HG03342 (cell line): ENCODE data around the gene MAP4K1.

ENCODE experiments used
- ATAC-seq: cut with Tn5 transposase; IDR thresholded peaks from one replicate; pipeline ENCODE4 v1.9.1; 2021; ENCODE audit warnings: mild to moderate bottlenecking, moderate library complexity; ENCODE audit not compliant: unreplicated experiment

MAP4K1 gene

GRCh38 chr19:38549061-38549460 is 68.7 kb downstream of the MAP4K1 start:
- no peak for ATAC-seq

GRCh38 chr19:38547421-38547820 is 70.3 kb downstream of the MAP4K1 start:
- no peak for ATAC-seq

GRCh38 chr19:38545596-38545995 is 72.2 kb downstream of the MAP4K1 start:
- no peak for ATAC-seq

GRCh38 chr19:38544569-38545315 is 73.0 kb downstream of the MAP4K1 start:
- no peak for ATAC-seq

- ATAC-seq = no peak
Observed at GRCh38 chr19:38543807-38544568, 73.8 kb downstream of the MAP4K1 start.

- no peak for ATAC-seq
Observed at GRCh38 chr19:38543286-38543806, 74.4 kb downstream of the MAP4K1 start.

GRCh38 chr19:38542040-38542439 is 75.7 kb downstream of the MAP4K1 start:
- no peak for ATAC-seq

- ATAC-seq = no peak
Observed at GRCh38 chr19:38539751-38540150, 78.0 kb downstream of the MAP4K1 start.

- ATAC-seq = no peak
Observed at GRCh38 chr19:38538793-38539528, 78.8 kb downstream of the MAP4K1 start.

GRCh38 chr19:38538386-38538785 is 79.4 kb downstream of the MAP4K1 start:
- no peak for ATAC-seq
